Natural killer cell (primary cell): ENCODE data around the gene DPYSL3. TPM values are rescaled to one million over a fixed set of nuclear protein-coding genes. Genes with fewer than 3 reads are reported as not detected.

Source experiments
- ATAC-seq, 3 donors: fragments of 150-1000 bp in 2 of 3; fragments of 200-7000 bp in 1 of 3; cut with Tn5 transposase; 1 replicate in 1 of 3; 2 replicates in 2 of 3; pipeline ENCODE4 v1.10.0; 2021; ENCODE audit warnings: mild to moderate bottlenecking in 2 of 3, moderate library complexity in 2 of 3
- DNase-seq, 2 donors: peaks; one replicate each; pipeline versions ENCODE4 v3.0.0 to v3.0.0-alpha.2; 2013 to 2021; ENCODE audit warnings: mixed read lengths in 1 of 2
- H3K27ac ChIP-seq: one replicate; pipeline ENCODE4 v1.5.1; 2013; ENCODE audit warnings: mild to moderate bottlenecking, low read length
- H3K27me3 ChIP-seq: one replicate; pipeline ENCODE4 v1.6.1; 2013; ENCODE audit warnings: low read length; ENCODE audit not compliant: control insufficient read depth, insufficient read depth
- H3K36me3 ChIP-seq: one replicate; pipeline ENCODE4 v1.6.1; 2013; ENCODE audit warnings: low read length; ENCODE audit not compliant: control insufficient read depth, insufficient read depth
- H3K4me1 ChIP-seq: one replicate; pipeline ENCODE4 v1.6.1; 2013; ENCODE audit warnings: low read length; ENCODE audit not compliant: control insufficient read depth, insufficient read depth
- H3K4me3 ChIP-seq: one replicate; pipeline ENCODE4 v1.5.1; 2013; ENCODE audit warnings: low read length
- H3K9me3 ChIP-seq: one replicate; pipeline ENCODE4 v1.6.1; 2013; ENCODE audit warnings: low read length; ENCODE audit not compliant: control insufficient read depth, insufficient read depth
- H3K27ac Mint-ChIP-seq, 2 donors: one replicate each; pipeline ENCODE4 v1.8.0; 2022; ENCODE audit warnings: mild to moderate bottlenecking in 2 of 2, mixed read lengths in 2 of 2, moderate library complexity in 1 of 2
- H3K27me3 Mint-ChIP-seq, 2 donors: one replicate each; pipeline ENCODE4 v1.8.0; 2022; ENCODE audit warnings: low read depth in 2 of 2, mixed read lengths in 2 of 2
- H3K36me3 Mint-ChIP-seq: one replicate; pipeline ENCODE4 v1.8.0; 2022; ENCODE audit warnings: mixed read lengths
- H3K4me1 Mint-ChIP-seq, 2 donors: one replicate each; pipeline ENCODE4 v1.8.0; 2022; ENCODE audit warnings: mixed read lengths in 2 of 2
- H3K4me3 Mint-ChIP-seq: one replicate; pipeline ENCODE4 v1.8.0; 2022; ENCODE audit warnings: mild to moderate bottlenecking, moderate library complexity, mixed read lengths
- H3K9me3 Mint-ChIP-seq, 2 donors: one replicate each; pipeline ENCODE4 v1.8.0; 2022; ENCODE audit warnings: mixed read lengths in 2 of 2
- WGBS: methylation state at CpG from one replicate; pipeline ENCODE4 v1.1.7; 2013; ENCODE audit warnings: missing lambda C conversion rate; ENCODE audit not compliant: insufficient coverage; 5-methylcytosine and 5-hydroxymethylcytosine counted together
- intact Hi-C: fragments of 100-400 bp; cut with micrococcal nuclease; formaldehyde crosslinking; loops from one replicate; pipeline ENCODE4 v1.14.2; 2022
- total RNA-seq, 4 donors: library from RNA; stranded (reverse); fragments of 120-200 nt in 1 of 4; gene quantifications; one replicate each; pipeline versions ENCODE4 v1.2.3 to v1.2.4, GENCODE V29; 2013 to 2022
- TF ChIP-seq, protein P1 (sequence below): fragments of 200-600 bp; IDR thresholded peaks from one replicate; pipeline ENCODE4 v1.8.0; 2022; ENCODE audit warnings: antibody characterized with exemption

The DPYSL3 gene
- total RNA-seq, 3 donors from 2014 or later (not counting 1 experiment from before 2014, with no cell fraction given): not detected

DNA sequence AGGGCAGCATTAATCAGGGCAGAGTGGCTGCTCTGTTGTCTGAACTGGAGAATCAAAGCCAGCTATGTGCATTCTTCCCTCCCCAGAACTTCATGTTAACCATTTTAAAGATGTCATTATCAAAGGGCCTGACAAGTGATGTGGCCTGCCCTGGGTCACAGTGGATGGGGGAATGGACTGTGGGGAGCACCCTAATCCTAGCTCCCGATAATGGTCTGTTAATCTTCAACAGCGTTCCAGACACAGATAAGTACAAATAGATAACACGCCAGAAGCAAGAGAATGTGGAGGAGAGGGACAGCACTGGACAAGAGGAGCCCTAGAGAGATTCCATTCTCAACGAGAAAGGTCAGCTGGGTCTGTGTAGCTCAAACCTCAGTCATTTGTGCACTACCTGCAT is 77.5 kb downstream of the DPYSL3 start:
- Mint-ChIP-seq H3K4me1 (no peaks in the 10 kb centered on the region), H3K27me3 (peaks cover 6 to 16% of the 10 kb centered on the region in 2 donors), H3K36me3 (no peaks in the 10 kb centered on the region), H3K27ac (no peak overlapping the region), H3K4me3 (no peak overlapping the region), H3K9me3 (no peaks in the 10 kb centered on the region)
- Histone ChIP-seq H3K9me3 (no peaks in the 10 kb centered on the region), H3K27me3 (no peaks in the 10 kb centered on the region), H3K4me3 (no peak overlapping the region), H3K36me3 (no peaks in the 10 kb centered on the region), H3K4me1 (no peaks in the 10 kb centered on the region), H3K27ac (no peak overlapping the region)
- DNase-seq (no peak), ATAC-seq (no peak)
- TF ChIP-seq, protein P1, sequence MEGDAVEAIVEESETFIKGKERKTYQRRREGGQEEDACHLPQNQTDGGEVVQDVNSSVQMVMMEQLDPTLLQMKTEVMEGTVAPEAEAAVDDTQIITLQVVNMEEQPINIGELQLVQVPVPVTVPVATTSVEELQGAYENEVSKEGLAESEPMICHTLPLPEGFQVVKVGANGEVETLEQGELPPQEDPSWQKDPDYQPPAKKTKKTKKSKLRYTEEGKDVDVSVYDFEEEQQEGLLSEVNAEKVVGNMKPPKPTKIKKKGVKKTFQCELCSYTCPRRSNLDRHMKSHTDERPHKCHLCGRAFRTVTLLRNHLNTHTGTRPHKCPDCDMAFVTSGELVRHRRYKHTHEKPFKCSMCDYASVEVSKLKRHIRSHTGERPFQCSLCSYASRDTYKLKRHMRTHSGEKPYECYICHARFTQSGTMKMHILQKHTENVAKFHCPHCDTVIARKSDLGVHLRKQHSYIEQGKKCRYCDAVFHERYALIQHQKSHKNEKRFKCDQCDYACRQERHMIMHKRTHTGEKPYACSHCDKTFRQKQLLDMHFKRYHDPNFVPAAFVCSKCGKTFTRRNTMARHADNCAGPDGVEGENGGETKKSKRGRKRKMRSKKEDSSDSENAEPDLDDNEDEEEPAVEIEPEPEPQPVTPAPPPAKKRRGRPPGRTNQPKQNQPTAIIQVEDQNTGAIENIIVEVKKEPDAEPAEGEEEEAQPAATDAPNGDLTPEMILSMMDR: no peak
- 90% methylated on average over 4 of the region's 4 CpGs for whole genome bisulfite sequencing
- intact Hi-C loops: no loop called here

DNA sequence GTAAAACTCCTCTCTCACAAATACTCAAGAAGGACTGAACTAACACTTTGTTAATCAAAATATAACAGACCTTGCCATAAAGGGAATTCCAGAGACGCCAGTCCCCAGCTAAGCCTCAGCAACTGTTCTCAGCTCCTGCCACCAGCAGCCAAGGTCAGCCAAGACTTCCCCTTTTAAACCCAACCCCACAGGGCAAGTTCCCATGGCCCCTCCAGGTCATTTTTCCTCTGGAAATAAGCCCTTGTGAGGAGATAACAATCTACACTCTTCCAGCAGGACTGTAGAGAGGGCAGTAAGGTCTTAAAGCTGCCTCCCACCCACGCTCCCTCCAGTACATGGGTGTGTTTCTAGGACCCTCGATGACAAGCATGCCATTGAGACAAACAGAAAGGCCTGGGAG is 78.3 kb downstream of the DPYSL3 start:
- no peaks in the 10 kb centered on the region for H3K9me3 ChIP-seq
- Mint-ChIP-seq H3K9me3 (no peaks in the 10 kb centered on the region), H3K4me3 (no peak overlapping the region), H3K4me1 (no peaks in the 10 kb centered on the region), H3K27me3 (peaks cover 4 to 16% of the 10 kb centered on the region in 2 donors), H3K27ac (no peak overlapping the region), H3K36me3 (no peaks in the 10 kb centered on the region)
- H3K36me3 ChIP-seq: no peaks in the 10 kb centered on the region
- no peaks in the 10 kb centered on the region for H3K4me1 ChIP-seq
- no peak for ATAC-seq
- no peaks in the 10 kb centered on the region for H3K27me3 ChIP-seq
- WGBS: 80% methylated on average over 3 of the region's 3 CpGs
- TF ChIP-seq, protein P1: no peak
- intact Hi-C loops: no loop called here
- DNase-seq: no peak
- H3K4me3 ChIP-seq: no peak overlapping the region
- no peak overlapping the region for H3K27ac ChIP-seq

DNA sequence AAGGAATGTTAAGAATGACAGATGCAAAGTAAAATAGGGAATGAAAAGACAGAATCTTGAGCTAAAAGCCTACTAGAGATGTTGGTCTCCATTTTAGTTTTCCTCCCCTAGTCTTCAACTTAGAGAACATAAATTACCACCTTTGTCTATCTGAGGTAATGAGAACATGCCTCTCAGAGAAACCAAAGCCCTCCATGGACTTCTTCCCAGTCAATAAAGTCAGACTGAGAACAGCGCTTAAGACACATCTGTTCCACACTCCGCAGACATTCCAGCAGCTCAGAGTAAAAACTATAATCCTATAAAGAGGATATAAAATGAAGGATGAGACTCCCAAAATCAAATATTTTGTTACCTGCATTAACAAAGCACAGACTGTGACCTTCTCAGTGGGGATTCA is 79.2 kb downstream of the DPYSL3 start:
- Mint-ChIP-seq H3K9me3 (no peaks in the 10 kb centered on the region), H3K4me1 (no peaks in the 10 kb centered on the region), H3K36me3 (no peaks in the 10 kb centered on the region), H3K27ac (no peak overlapping the region), H3K4me3 (no peak overlapping the region), H3K27me3 (peaks cover 3 to 16% of the 10 kb centered on the region in 2 donors)
- no peak overlapping the region for H3K4me3 ChIP-seq
- no peaks in the 10 kb centered on the region for H3K9me3 ChIP-seq
- DNase-seq (no peak), ATAC-seq (no peak)
- no peaks in the 10 kb centered on the region for H3K36me3 ChIP-seq
- WGBS: 100% methylated on average over 1 of the region's 2 CpGs
- no peaks in the 10 kb centered on the region for H3K4me1 ChIP-seq
- intact Hi-C loops: no loop called here
- TF ChIP-seq, protein P1: no peak
- H3K27ac ChIP-seq: no peak overlapping the region
- H3K27me3 ChIP-seq: no peaks in the 10 kb centered on the region
